Kidney (tissue), 14 donors: ENCODE measurements around the gene CDK6. TPM values are rescaled to one million over a fixed set of nuclear protein-coding genes. Genes with fewer than 3 reads are reported as not detected.

Source experiments
- DNase-seq, 5 donors: peaks; one replicate each; pipeline ENCODE4 v3.0.0-alpha.2; 2013 to 2020
- FAIRE-seq: peaks from 2 replicates; lab custom pipeline; 2012; peaks lifted over from hg19 to GRCh38; lab: Jason Lieb, UNC
- H3K27ac ChIP-seq, 2 donors: one replicate each; pipeline ENCODE4 v1.7.0; 2013; ENCODE audit warnings: low read depth in 2 of 2, low read length in 2 of 2, inconsistent platforms in 1 of 2
- H3K27me3 ChIP-seq: one replicate; pipeline ENCODE4 v1.7.1; 2013; ENCODE audit warnings: low read length, inconsistent platforms; ENCODE audit not compliant: control insufficient read depth, insufficient read depth
- H3K36me3 ChIP-seq, 3 donors: one replicate each; pipeline versions ENCODE4 v1.7.0 to v1.7.1; 2013; ENCODE audit warnings: low read length in 3 of 3, control low read depth in 1 of 3, inconsistent platforms in 1 of 3; ENCODE audit not compliant: insufficient read depth in 3 of 3, control insufficient read depth in 2 of 3
- H3K4me1 ChIP-seq, 3 donors: one replicate each; pipeline versions ENCODE4 v1.7.0 to v1.7.1; 2013; ENCODE audit warnings: low read length in 3 of 3, inconsistent platforms in 1 of 3, low read depth in 1 of 3; ENCODE audit not compliant: control insufficient read depth in 2 of 3, insufficient read depth in 2 of 3
- H3K4me3 ChIP-seq, 3 donors: one replicate each; pipeline versions ENCODE4 v1.7.0 to v1.8.1; 2013; ENCODE audit warnings: low read length in 3 of 3, control low read depth in 1 of 3, inconsistent platforms in 1 of 3
- H3K9ac ChIP-seq, 3 donors: one replicate each; pipeline versions ENCODE4 v1.7.0 to v1.7.1; 2013; ENCODE audit warnings: low read length in 3 of 3, control low read depth in 1 of 3, inconsistent platforms in 1 of 3
- H3K9me3 ChIP-seq, 3 donors: one replicate each; pipeline versions ENCODE4 v1.7.0 to v1.7.1; 2013; ENCODE audit warnings: low read length in 3 of 3, control low read depth in 1 of 3, inconsistent platforms in 1 of 3; ENCODE audit not compliant: control insufficient read depth in 2 of 3, insufficient read depth in 1 of 3
- intact Hi-C: fragments of 100-400 bp; cut with DNase I; formaldehyde crosslinking; loops from one replicate; pipeline ENCODE4 v1.11.1; 2022
- polyA plus RNA-seq: library from polyadenylated mRNA; stranded (reverse); fragments of 350-450 nt; fragmentation: Illumina TruSeq; extraction: RNeasy Lipid Tissue Mini Kit (QIAGEN cat#74804); gene quantifications from one replicate; pipeline ENCODE4 v1.2.3, GENCODE V29; 2014; ENCODE audit warnings: low read depth, low replicate concordance; ENCODE audit not compliant: insufficient read depth
- total RNA-seq: library from RNA; stranded (reverse); fragmentation: NEBNext Ultra II Directional; extraction: Animal tissue kit (Norgen Biotek cat#: 25700); gene quantifications from one replicate; pipeline ENCODE4 v1.2.1, GENCODE V29; 2021
- TF ChIP-seq, protein P1 (sequence below): IDR thresholded peaks from 3 replicates; pipeline ENCODE4 v1.5.1; 2012; ENCODE audit warnings: mild to moderate bottlenecking, moderate library complexity, borderline replicate concordance; ENCODE audit not compliant: insufficient read depth; ENCODE audit errors: extremely low read depth
- donor health status: control.
- donor health status: control.
- donor health status: control.
- donor health status: control.
- donor health status: control.
- donor health status: DM: yes; HTN: yes; CAD: no.
- donor health status: Normal renal cell carcinoma (clear cell type).

Gene CDK6
- total and polyA plus RNA-seq, 2 donors from 2014 or later, result 3.6 to 20.8 TPM

GRCh38 chr7:92705831-92706230 is 130.5 kb downstream of the CDK6 start:
- DNase-seq (no peak), FAIRE-seq (no peak)
- intact Hi-C loops, result no loop called here
- Histone ChIP-seq H3K4me1 (peaks cover 0 to 5% (median 0%) of the 10 kb centered on the region in 3 donors), H3K27me3 (no peaks in the 10 kb centered on the region), H3K27ac (no peak overlapping the region), H3K4me3 (no peak overlapping the region), H3K9ac (no peak overlapping the region), H3K36me3 (no peaks in the 10 kb centered on the region), H3K9me3 (no peaks in the 10 kb centered on the region)
- TF ChIP-seq, protein P1, sequence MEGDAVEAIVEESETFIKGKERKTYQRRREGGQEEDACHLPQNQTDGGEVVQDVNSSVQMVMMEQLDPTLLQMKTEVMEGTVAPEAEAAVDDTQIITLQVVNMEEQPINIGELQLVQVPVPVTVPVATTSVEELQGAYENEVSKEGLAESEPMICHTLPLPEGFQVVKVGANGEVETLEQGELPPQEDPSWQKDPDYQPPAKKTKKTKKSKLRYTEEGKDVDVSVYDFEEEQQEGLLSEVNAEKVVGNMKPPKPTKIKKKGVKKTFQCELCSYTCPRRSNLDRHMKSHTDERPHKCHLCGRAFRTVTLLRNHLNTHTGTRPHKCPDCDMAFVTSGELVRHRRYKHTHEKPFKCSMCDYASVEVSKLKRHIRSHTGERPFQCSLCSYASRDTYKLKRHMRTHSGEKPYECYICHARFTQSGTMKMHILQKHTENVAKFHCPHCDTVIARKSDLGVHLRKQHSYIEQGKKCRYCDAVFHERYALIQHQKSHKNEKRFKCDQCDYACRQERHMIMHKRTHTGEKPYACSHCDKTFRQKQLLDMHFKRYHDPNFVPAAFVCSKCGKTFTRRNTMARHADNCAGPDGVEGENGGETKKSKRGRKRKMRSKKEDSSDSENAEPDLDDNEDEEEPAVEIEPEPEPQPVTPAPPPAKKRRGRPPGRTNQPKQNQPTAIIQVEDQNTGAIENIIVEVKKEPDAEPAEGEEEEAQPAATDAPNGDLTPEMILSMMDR, result no peak

GRCh38 chr7:92704858-92705257 is 131.5 kb downstream of the CDK6 start:
- no peak for FAIRE-seq

GRCh38 chr7:92702535-92702934 is 133.8 kb downstream of the CDK6 start:
- peaks cover 0 to 19% (median 5%) of the 10 kb centered on the region in 3 donors for H3K4me1 ChIP-seq
- FAIRE-seq (no peak), DNase-seq (no peak)
- TF ChIP-seq, protein P1, result no peak
- intact Hi-C loops, result no loop called here
- no peak overlapping the region for H3K27ac ChIP-seq
- no peak overlapping the region for H3K9ac ChIP-seq
- no peaks in the 10 kb centered on the region for H3K27me3 ChIP-seq
- H3K36me3 ChIP-seq, result no peaks in the 10 kb centered on the region
- no peak overlapping the region for H3K4me3 ChIP-seq
- no peaks in the 10 kb centered on the region for H3K9me3 ChIP-seq

More at GRCh38 chr7:92704858-92705257, 131.5 kb downstream of the CDK6 start:
- H3K27ac ChIP-seq, result no peak overlapping the region
- peaks cover 0 to 5% (median 0%) of the 10 kb centered on the region in 3 donors for H3K4me1 ChIP-seq
- DNase-seq, result no peak
- H3K27me3 ChIP-seq, result no peaks in the 10 kb centered on the region
- intact Hi-C loops, result no loop called here
- no peaks in the 10 kb centered on the region for H3K36me3 ChIP-seq
- TF ChIP-seq, protein P1, result no peak
- H3K9me3 ChIP-seq, result no peaks in the 10 kb centered on the region
- no peak overlapping the region for H3K9ac ChIP-seq
- no peak overlapping the region for H3K4me3 ChIP-seq
